GM12873 (cell line): ENCODE data around the gene SNAPIN.

Experiments used
- TF ChIP-seq, protein P1 (sequence below): IDR thresholded peaks from 2 replicates; pipeline ENCODE4 v1.5.1; 2012; ENCODE audit warnings: low read depth, mild to moderate bottlenecking, moderate library complexity, low read length, control low read depth; ENCODE audit not compliant: insufficient read depth; ENCODE audit errors: missing control alignments

Gene SNAPIN

DNA sequence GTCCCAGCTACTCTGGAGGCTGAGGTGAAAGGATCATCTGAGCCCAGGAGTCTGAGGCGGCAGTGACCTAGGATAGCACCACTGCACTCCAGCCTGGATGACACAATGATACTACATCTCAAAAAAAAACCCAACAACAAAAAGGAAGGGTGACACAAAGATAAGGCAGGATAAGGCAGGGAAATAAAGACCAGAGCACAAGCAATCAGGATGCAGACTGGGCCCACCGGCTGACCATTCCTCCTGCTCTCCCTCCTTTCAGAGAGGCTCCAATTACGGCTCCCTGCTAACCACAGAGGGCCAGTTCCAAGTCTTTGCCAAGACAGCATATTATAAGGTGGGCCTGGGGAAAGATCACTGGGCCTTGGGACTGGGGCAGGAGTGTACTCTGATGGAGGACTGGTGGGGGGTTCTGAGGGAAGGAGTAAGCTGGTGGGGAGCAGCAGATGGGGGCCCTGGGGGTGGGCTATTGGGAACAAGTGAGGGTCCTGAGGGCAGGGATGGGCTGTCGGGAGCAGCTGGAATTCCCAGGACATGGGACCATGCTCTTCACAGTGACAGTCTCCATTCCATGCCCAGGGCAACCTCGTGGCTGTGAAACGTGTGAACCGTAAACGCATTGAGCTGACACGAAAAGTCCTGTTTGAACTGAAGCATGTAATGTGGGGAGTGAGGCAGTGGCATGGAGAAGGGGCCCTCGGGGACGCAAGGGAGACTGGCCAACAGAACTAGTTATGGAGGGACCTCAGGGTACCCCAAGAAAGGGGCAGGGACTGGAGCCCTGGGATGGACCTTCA is 27.2 kb downstream of the SNAPIN start:
- TF ChIP-seq, protein P1, sequence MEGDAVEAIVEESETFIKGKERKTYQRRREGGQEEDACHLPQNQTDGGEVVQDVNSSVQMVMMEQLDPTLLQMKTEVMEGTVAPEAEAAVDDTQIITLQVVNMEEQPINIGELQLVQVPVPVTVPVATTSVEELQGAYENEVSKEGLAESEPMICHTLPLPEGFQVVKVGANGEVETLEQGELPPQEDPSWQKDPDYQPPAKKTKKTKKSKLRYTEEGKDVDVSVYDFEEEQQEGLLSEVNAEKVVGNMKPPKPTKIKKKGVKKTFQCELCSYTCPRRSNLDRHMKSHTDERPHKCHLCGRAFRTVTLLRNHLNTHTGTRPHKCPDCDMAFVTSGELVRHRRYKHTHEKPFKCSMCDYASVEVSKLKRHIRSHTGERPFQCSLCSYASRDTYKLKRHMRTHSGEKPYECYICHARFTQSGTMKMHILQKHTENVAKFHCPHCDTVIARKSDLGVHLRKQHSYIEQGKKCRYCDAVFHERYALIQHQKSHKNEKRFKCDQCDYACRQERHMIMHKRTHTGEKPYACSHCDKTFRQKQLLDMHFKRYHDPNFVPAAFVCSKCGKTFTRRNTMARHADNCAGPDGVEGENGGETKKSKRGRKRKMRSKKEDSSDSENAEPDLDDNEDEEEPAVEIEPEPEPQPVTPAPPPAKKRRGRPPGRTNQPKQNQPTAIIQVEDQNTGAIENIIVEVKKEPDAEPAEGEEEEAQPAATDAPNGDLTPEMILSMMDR: no peak

DNA sequence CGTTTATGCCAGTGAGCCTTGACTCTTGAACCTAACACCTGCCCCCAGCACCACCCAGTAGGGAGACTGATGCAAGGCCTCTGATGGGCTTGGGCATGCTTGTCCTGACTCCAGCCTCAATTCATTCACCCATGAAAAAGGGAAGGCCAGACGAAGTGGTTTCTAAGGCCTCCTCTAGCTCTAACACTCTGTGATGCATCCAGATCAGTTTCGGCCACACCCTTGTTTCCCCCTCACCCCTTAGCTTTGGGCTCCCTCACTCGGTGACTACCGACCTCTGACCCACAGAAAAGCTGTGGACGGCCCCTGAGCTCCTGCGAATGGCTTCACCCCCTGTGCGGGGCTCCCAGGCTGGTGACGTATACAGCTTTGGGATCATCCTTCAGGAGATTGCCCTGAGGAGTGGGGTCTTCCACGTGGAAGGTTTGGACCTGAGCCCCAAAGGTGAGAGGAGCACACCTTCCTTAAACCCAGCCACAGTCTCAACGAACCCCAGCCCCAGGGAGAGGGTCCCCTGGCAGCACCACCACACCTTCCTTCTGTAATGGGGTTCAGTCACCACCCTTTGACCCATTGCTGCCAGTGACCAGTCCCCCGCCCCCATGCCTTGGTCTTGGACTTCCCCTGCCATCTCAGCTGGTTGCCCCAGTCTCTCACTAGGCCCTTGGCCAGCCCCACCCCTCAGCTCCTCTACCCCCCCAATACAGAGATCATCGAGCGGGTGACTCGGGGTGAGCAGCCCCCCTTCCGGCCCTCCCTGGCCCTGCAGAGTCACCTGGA is 29.0 kb downstream of the SNAPIN start:
- TF ChIP-seq, protein P1: no peak

DNA sequence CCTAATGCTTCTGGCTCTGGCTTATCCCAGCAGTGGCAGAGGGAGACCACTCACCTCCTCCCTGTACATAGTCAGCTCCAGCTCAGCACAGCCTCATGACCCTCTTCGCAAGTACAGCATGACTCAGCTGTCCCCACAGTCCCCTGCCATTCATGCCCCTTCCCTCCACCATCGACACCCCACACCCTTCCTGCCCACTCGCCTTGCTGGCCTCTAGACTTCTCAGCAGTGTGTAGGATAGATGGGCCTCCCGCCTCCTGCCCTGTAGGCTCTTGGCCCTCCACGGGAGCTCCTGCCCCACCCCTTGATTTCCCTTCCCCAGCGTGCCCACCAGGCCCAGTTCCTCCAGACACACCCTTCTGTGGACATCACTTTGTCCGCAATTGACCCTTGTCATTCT is 29.8 kb downstream of the SNAPIN start:
- TF ChIP-seq, protein P1: no peak

DNA sequence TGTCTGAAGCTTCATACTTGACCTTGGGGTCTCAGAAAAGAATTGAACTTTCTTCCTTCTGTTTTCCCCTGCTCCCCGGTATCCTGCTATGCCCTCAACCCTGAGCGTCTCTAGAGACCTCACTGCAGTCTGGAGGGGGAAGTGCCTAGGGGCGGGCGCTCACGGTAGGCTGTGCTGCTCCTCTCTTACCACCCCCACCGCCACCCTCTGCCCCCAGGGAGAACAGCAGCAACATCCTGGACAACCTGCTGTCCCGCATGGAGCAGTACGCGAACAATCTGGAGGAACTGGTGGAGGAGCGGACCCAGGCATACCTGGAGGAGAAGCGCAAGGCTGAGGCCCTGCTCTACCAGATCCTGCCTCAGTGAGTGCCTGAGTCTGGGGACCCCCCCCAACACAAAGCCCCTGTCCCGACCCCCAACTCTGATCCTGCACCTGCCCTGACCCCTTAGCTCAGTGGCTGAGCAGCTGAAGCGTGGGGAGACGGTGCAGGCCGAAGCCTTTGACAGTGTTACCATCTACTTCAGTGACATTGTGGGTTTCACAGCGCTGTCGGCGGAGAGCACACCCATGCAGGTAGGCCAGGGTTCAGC is 30.3 kb downstream of the SNAPIN start:
- TF ChIP-seq, protein P1: no peak

DNA sequence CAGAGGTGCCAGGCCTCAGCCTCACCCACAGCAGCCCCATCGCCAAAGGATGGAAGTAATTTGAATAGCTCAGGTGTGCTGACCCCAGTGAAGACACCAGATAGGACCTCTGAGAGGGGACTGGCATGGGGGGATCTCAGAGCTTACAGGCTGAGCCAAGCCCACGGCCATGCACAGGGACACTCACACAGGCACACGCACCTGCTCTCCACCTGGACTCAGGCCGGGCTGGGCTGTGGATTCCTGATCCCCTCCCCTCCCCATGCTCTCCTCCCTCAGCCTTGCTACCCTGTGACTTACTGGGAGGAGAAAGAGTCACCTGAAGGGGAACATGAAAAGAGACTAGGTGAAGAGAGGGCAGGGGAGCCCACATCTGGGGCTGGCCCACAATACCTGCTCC is 35.0 kb downstream of the SNAPIN start:
- TF ChIP-seq, protein P1: no peak

DNA sequence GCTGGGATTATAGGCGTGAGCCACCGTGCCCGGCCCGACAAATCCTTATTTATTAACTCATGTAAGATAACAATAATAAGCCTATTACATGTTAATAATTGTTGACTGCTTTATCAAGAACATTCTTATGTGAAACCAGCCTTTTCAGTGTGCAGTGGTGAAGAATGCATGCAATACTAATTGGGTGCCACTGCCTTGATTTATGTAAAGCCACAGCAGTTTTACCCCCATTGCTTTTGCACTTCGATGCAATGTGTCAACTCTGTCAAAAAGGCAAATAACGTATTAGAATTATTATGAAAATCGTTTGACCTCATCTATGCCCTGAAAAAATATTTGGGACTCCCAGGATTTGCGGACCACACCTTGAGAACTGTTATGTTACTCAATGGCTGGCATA is 38.2 kb downstream of the SNAPIN start:
- TF ChIP-seq, protein P1: no peak
